OCI-LY7 (cell line): ENCODE measurements around the gene LRRC4B.

Source experiments
- CTCF ChIP-seq: fragments of 200-600 bp; sonication (generic); conservative IDR thresholded peaks from 2 replicates; pipeline ENCODE4 v1.5.1; 2014; ENCODE audit warnings: mild to moderate bottlenecking, antibody characterized with exemption, low read length, moderate library complexity, mixed read lengths
- EZH2phosphoT487 ChIP-seq: fragments of 200-600 bp; sonication (generic); IDR thresholded peaks from 2 replicates; pipeline ENCODE4 v1.6.1; 2018; ENCODE audit warnings: low read depth, borderline replicate concordance, mild to moderate bottlenecking, mixed run types, antibody characterized with exemption, low read length, moderate library complexity, mixed read lengths

- TF ChIP-seq CTCF (no peak), EZH2phosphoT487 (no peak)
Measured at GRCh38 chr19:50500753-50501151, 67.5 kb downstream of the LRRC4B start.
